A549 (cell line): ENCODE data around the gene JADE3.

ENCODE experiments used
- CBX2 ChIP-seq: fragments of 200-600 bp; sonication (generic); IDR thresholded peaks from 2 replicates; pipeline ENCODE4 v1.6.1; 2016; ENCODE audit warnings: low read depth, mild to moderate bottlenecking, borderline replicate concordance
- CTCF ChIP-seq: fragments of >200 bp; sonication (Bioruptor Twin); formaldehyde crosslinking; IDR thresholded peaks from 3 replicates; pipeline ENCODE4 v1.5.1; 2016
- JUNB ChIP-seq: fragments of >200 bp; sonication (Bioruptor Twin); formaldehyde crosslinking; IDR thresholded peaks from 2 replicates; pipeline ENCODE4 v1.6.1; 2016
- KDM5A ChIP-seq: fragments of 200-600 bp; sonication (generic); IDR thresholded peaks from 2 replicates; pipeline ENCODE4 v1.6.1; 2016; ENCODE audit warnings: antibody characterized with exemption, mild to moderate bottlenecking
- POLR2A ChIP-seq: IDR thresholded peaks from 2 replicates; pipeline ENCODE4 v1.6.1; 2012; ENCODE audit warnings: mild to moderate bottlenecking, low read length
- USF2 ChIP-seq: fragments of 450-650 bp; IDR thresholded peaks from 2 replicates; pipeline ENCODE4 v1.6.1; 2014; ENCODE audit warnings: antibody characterized with exemption
- ZNF302 ChIP-seq: fragments of 250-450 bp; sonication (Bioruptor Pico); IDR thresholded peaks from 2 replicates; pipeline ENCODE4 v1.9.0; 2021; ENCODE audit warnings: inconsistent platforms, mild to moderate bottlenecking, moderate library complexity

DNA sequence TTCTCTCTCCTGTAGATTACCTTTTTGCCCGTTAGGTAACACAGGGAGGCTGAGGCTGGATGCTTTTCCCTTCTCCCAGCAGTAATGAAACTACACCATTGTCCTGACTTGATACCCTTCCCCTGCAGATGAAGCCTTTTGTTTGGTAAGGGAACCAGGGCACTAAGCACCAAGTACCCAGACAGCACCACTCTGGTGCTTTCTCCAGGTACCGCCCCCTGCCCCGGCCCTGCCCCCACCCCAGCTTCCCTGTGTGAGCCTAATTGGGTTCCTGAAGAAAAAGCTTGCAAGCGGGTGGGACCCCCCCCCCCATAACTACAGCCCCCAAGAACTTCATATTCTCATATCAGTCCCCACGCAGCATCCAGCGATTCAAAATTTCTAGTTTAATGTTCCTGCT lies 79.8 kb downstream of the JADE3 start:
- TF ChIP-seq CBX2 (no peak), CTCF (no peak), JUNB (no peak), POLR2A (no peak), ZNF302 (CRISPR knock-in tag) (no peak), USF2 (no peak), KDM5A (no peak)
